Left lung (tissue), 10 donors: ENCODE data around the gene TMEM203. TPM values are rescaled to one million over a fixed set of nuclear protein-coding genes. Genes with fewer than 3 reads are reported as not detected.

Experiments used
- ATAC-seq: fragments of 200-7000 bp; cut with Tn5 transposase; one replicate; pipeline ENCODE4 v1.9.1; 2020; ENCODE audit warnings: moderate library complexity
- DNase-seq, 4 donors: peaks; one replicate each; pipeline ENCODE4 v3.0.0-alpha.2; 2013 to 2020
- H3K27ac ChIP-seq, 2 donors: fragments of 200-600 bp; sonication (generic) in 1 of 2; one replicate each; pipeline versions ENCODE4 v1.5.0 to v1.8.0; 2020 to 2021
- H3K27me3 ChIP-seq, 2 donors: fragments of 200-600 bp; sonication (generic) in 1 of 2; one replicate each; pipeline versions ENCODE4 v1.5.0 to v1.8.0; 2020 to 2021
- H3K36me3 ChIP-seq, 2 donors: fragments of 200-600 bp; sonication (generic) in 1 of 2; one replicate each; pipeline versions ENCODE4 v1.5.0 to v1.8.0; 2020 to 2021
- H3K4me1 ChIP-seq, 2 donors: fragments of 200-600 bp; one replicate each; pipeline ENCODE4 v1.8.0; 2021
- H3K4me3 ChIP-seq, 2 donors: fragments of 200-600 bp; sonication (generic) in 1 of 2; one replicate each; pipeline versions ENCODE4 v1.5.0 to v1.8.0; 2020 to 2021; ENCODE audit warnings: mild to moderate bottlenecking in 1 of 2
- H3K9me3 ChIP-seq, 2 donors: fragments of 200-600 bp; sonication (generic) in 1 of 2; one replicate each; pipeline versions ENCODE4 v1.5.0 to v1.8.0; 2020 to 2021
- intact Hi-C, 2 donors: fragments of 100-400 bp; cut with DNase I; formaldehyde crosslinking; loops; one replicate each; pipeline versions ENCODE4 v1.11.2 to v1.14.2; 2022
- polyA plus RNA-seq, 6 donors: library from polyadenylated mRNA; unstranded; fragments of 120-200 nt; gene quantifications; one replicate each; pipeline ENCODE4 v1.2.1, GENCODE V29; 2013; ENCODE audit not compliant: insufficient read length in 6 of 6
- total RNA-seq, 2 donors: library from RNA; stranded (reverse); fragmentation: NEBNext Ultra II Directional; extraction: Animal tissue kit (Norgen Biotek cat#: 25700); gene quantifications; one replicate each; pipeline ENCODE4 v1.2.1, GENCODE V29; 2021
- TF ChIP-seq, protein P1 (sequence below), 2 donors: fragments of 200-600 bp; sonication (generic) in 1 of 2; IDR thresholded peaks; one replicate each; pipeline versions ENCODE4 v1.5.0 to v1.8.0; 2021; ENCODE audit warnings: antibody characterized with exemption in 2 of 2
- donor health status: DM: no; HTN: yes; CAD: no.
- donor health status: DM: no; HTN: no; CAD: no.

The TMEM203 gene
- total and polyA plus RNA-seq, 8 donors = 30.4 to 37.8 (median 31.8) TPM

DNA sequence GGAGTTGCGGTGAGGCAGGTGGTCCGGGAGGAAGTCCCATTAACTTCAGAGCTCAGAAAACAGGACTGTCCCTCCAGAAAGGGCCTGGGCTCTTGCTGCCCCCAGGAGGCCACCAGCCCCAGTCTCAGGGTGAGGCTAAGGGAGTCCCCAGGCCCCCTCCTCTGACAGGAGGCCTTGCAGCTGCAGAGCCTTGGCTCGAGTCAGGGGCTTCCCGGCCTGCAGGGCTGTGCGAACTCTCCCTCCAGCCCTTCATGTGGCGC, 42.4 kb upstream of the TMEM203 start:
- H3K9me3 ChIP-seq = no peaks in the 10 kb centered on the region
- H3K36me3 ChIP-seq = peaks cover 0 to 14% of the 10 kb centered on the region in 2 donors
- intact Hi-C loops = no loop called here
- ATAC-seq (no peak), DNase-seq (no peak)
- no peak overlapping the region for H3K27ac ChIP-seq
- H3K4me3 ChIP-seq = no peak overlapping the region
- TF ChIP-seq, protein P1, sequence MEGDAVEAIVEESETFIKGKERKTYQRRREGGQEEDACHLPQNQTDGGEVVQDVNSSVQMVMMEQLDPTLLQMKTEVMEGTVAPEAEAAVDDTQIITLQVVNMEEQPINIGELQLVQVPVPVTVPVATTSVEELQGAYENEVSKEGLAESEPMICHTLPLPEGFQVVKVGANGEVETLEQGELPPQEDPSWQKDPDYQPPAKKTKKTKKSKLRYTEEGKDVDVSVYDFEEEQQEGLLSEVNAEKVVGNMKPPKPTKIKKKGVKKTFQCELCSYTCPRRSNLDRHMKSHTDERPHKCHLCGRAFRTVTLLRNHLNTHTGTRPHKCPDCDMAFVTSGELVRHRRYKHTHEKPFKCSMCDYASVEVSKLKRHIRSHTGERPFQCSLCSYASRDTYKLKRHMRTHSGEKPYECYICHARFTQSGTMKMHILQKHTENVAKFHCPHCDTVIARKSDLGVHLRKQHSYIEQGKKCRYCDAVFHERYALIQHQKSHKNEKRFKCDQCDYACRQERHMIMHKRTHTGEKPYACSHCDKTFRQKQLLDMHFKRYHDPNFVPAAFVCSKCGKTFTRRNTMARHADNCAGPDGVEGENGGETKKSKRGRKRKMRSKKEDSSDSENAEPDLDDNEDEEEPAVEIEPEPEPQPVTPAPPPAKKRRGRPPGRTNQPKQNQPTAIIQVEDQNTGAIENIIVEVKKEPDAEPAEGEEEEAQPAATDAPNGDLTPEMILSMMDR (IDR thresholded peaks at IDR 0.05) = no peak
- H3K27me3 ChIP-seq = no peaks in the 10 kb centered on the region
- H3K4me1 ChIP-seq = peaks cover 8 to 16% of the 10 kb centered on the region in 2 donors

DNA sequence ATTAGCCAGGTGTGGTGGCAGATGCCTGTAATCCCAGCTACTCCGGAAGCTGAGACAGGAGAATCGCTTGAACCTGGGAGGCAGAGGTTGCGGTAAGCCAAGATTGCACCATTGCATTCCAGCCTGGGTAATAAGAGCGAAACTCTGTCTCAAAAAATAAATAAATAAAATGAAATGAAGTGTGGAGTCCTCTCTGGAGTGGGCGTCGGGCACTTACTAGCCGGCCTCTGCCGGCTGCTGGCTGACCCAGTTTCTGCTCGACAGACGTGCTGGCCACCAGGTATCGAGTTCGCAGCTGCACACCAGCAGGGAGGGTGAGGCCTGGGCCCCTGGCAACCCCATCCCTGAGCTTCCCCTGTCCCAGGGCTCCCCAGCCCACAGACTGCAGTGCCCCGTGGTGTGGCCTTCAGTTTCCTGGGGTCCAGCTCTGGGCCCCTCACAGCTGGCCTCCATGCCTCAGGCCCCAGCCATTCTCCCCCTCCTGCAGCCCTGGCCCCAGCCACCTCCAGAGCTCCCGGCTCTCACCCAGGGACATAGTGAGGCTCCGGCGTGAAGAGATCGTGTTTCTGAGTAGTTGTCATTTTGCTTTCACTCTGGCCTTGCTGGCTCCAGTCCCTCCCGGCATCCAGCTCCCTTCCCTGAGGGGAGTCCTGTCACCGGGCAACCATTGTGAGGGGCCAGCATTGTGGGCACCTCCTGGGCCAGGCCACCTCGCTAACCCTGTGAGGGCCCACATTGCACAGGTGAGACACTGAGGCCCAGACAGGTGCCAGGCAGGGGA, 41.9 kb upstream of the TMEM203 start:
- intact Hi-C loops = no loop called here
- Histone ChIP-seq H3K4me3 (no peak overlapping the region), H3K27ac (peak overlapping the region in 1 of 2 donors; percentile 58), H3K4me1 (peaks cover 13 to 21% of the 10 kb centered on the region in 2 donors), H3K27me3 (no peaks in the 10 kb centered on the region), H3K36me3 (peaks cover 0 to 19% of the 10 kb centered on the region in 2 donors), H3K9me3 (no peaks in the 10 kb centered on the region)
- TF ChIP-seq, protein P1 (IDR thresholded peaks at IDR 0.05) = no peak
- ATAC-seq (peak; percentile 78), DNase-seq (peak in 2 of 4 donors; percentile 60 to 64)

DNA sequence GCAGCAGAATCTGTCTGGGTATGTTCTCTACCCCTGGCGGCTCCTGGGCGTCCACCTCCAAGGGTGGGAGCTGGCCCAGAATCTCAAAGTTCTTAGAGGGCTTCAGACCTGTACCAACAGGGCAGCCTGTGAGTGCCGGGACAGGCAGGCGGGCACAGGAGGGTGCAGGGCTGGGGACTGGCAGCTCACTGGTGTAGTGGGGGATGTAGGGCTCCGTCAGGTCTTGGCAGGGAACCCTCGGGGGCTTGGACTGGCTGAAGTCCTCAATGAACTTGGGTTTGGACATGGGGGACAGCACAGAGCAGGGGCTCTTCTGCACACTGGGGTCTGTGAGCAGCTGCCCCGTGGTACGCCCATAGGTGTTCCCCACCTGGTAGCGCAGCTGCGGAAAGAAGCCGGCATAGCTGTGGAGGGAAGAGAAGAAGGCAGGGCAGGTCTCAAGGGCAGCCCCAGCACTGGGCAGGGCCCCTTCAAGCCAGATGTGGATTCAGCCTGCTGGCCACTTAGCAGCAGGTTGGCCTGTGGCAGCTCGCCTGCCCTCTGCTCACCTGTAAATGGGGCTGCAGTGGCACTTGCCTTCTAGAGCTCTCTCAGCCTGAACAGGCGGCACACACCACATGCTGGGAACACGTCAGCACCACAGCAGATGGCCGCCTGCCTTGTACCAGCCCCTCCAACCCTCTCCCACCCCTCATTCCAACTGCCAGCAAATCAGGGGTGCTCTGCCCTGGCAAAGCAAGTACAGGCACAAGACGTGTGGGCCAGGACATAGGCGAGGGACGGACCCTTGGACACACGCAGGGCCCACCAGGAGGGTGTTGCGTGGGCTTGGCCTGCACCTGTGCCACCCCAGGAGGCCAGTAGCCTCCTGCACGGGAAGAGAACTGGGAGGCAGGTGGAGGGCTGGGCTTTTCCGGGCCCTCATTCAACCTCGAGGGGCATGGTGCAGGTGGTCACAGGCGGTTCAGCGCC, 40.3 kb upstream of the TMEM203 start:
- no peak for DNase-seq
- H3K27ac ChIP-seq = no peak overlapping the region
- H3K4me1 ChIP-seq = peaks cover 17 to 28% of the 10 kb centered on the region in 2 donors
- intact Hi-C loops = no loop called here
- no peaks in the 10 kb centered on the region for H3K9me3 ChIP-seq
- TF ChIP-seq, protein P1 (IDR thresholded peaks at IDR 0.05) = no peak
- H3K36me3 ChIP-seq = peaks cover 0 to 26% of the 10 kb centered on the region in 2 donors
- ATAC-seq = no peak
- H3K27me3 ChIP-seq = no peaks in the 10 kb centered on the region
- H3K4me3 ChIP-seq = no peak overlapping the region

DNA sequence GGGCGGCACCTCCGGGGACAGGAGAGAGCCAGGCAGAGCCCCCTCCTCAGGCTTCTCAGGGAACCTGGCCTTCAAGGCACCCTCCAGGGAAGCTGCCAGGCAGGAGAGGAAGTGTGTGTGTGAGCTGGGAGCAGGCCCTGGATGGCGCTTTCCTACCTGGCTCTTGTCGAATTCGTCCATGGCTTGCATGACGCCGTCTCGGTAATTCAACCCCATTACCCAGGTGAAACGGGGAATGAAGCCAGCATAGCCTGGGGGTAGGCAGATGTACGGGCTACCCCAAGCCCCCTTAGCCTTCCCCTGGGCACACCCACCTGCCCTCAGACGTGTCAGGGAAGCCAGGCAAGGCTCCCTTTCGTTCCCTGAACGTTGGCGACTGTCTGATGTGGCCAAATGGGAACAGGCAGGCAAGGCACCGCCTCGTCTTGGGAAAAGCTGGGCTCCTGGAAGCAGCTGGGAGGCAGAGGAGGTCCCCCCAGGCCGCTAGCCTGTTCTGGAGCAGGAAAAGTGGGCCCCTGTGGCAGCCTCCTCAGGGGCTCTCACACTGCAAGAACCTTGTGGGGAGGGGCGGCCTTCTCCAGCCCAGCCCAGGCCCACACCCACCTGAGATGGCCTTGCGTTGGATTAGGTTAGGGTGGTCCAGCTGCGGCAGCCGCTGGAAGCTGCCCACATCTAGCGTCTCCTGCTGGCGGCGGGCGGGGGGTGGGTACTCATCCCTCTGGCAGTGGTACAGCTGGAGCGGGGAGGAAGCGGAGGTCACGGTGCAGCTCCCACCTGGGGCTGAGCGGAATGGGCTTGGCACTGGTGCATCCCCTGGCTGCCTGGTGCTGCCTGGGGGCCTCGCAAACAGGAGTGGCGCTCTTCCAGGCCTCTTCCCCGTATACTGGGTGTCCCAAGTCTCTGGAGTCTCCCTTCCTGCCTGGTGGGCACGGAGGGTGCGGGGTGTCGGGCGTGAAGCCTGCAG, 39.3 kb upstream of the TMEM203 start:
- H3K36me3 ChIP-seq = peaks cover 0 to 26% of the 10 kb centered on the region in 2 donors
- no peaks in the 10 kb centered on the region for H3K27me3 ChIP-seq
- ATAC-seq = no peak

More for the DNA sequence above, 39.3 kb upstream of the TMEM203 start:
- no peak overlapping the region for H3K4me3 ChIP-seq
- no peak overlapping the region for H3K27ac ChIP-seq
- intact Hi-C loops = no loop called here
- H3K4me1 ChIP-seq = peaks cover 17 to 36% of the 10 kb centered on the region in 2 donors
- DNase-seq = no peak
- TF ChIP-seq, protein P1 (IDR thresholded peaks at IDR 0.05) = no peak
- no peaks in the 10 kb centered on the region for H3K9me3 ChIP-seq
